HepG2 (cell line): Measurements from ENCODE around the gene SPON2. TPM values are rescaled to one million over a fixed set of nuclear protein-coding genes. Genes with fewer than 3 reads are reported as not detected.

Experiments used
- FOSL1 ChIP-seq: sonication (generic); formaldehyde crosslinking; IDR thresholded peaks from 2 replicates; pipeline ENCODE4 v1.9.0; 2021; ENCODE audit warnings: missing genetic modification reagents, borderline replicate concordance
- JUNB ChIP-seq: sonication (generic); formaldehyde crosslinking; IDR thresholded peaks from 2 replicates; pipeline ENCODE4 v1.8.0; 2022; ENCODE audit warnings: missing genetic modification reagents, mild to moderate bottlenecking, borderline replicate concordance
- KAT8 ChIP-seq: IDR thresholded peaks from 2 replicates; pipeline ENCODE4 v1.6.1; 2016; ENCODE audit warnings: missing genetic modification reagents, missing compliant biosample characterization
- NR1H2 ChIP-seq: sonication (generic); formaldehyde crosslinking; IDR thresholded peaks from 2 replicates; pipeline ENCODE4 v1.8.1; 2022; ENCODE audit warnings: low read depth, missing genetic modification reagents, borderline replicate concordance
- PHF21A ChIP-seq: sonication (generic); formaldehyde crosslinking; IDR thresholded peaks from 2 replicates; pipeline ENCODE4 v1.5.0; 2020; ENCODE audit warnings: mild to moderate bottlenecking, missing genetic modification reagents
- PRMT3 ChIP-seq: sonication (generic); formaldehyde crosslinking; IDR thresholded peaks from 2 replicates; pipeline ENCODE4 v1.8.1; 2022; ENCODE audit warnings: low read depth, mild to moderate bottlenecking, moderate library complexity, missing genetic modification reagents, borderline replicate concordance
- RBM22 ChIP-seq: fragments of 200-400 bp; formaldehyde crosslinking; optimal IDR thresholded peaks from 2 replicates; pipeline ENCODE3; 2017; ENCODE audit warnings: mild to moderate bottlenecking, low read length, moderate library complexity
- RFX3 ChIP-seq: IDR thresholded peaks from 2 replicates; pipeline ENCODE4 v1.6.1; 2016; ENCODE audit warnings: missing biosample characterization, missing genetic modification reagents
- RFXAP ChIP-seq: sonication (generic); formaldehyde crosslinking; IDR thresholded peaks from 2 replicates; pipeline ENCODE4 v1.4.0; 2020; ENCODE audit warnings: missing genetic modification reagents, borderline replicate concordance
- SNAPC2 ChIP-seq: sonication (generic); formaldehyde crosslinking; IDR thresholded peaks from 2 replicates; pipeline ENCODE4 v1.8.1; 2022; ENCODE audit warnings: mild to moderate bottlenecking, missing genetic modification reagents
- TFAP4 ChIP-seq: sonication (generic); IDR thresholded peaks from 2 replicates; pipeline ENCODE4 v1.6.1; 2016; ENCODE audit warnings: low read depth, borderline replicate concordance
- TRAFD1 ChIP-seq: sonication (generic); formaldehyde crosslinking; IDR thresholded peaks from 2 replicates; pipeline ENCODE4 v1.5.1; 2020; ENCODE audit warnings: missing genetic modification reagents, mild to moderate bottlenecking, borderline replicate concordance
- ZNF12 ChIP-seq: sonication (generic); formaldehyde crosslinking; IDR thresholded peaks from 2 replicates; pipeline ENCODE4 v1.5.0; 2020; ENCODE audit warnings: missing genetic modification reagents
- ZNF251 ChIP-seq: sonication (generic); formaldehyde crosslinking; IDR thresholded peaks from 2 replicates; pipeline ENCODE4 v1.9.0; 2021; ENCODE audit warnings: mild to moderate bottlenecking, missing genetic modification reagents
- ZNF282 ChIP-seq: fragments of 450-650 bp; IDR thresholded peaks from 2 replicates; pipeline ENCODE4 v1.6.1; 2018; ENCODE audit not compliant: partially characterized antibody
- ZNF296 ChIP-seq: sonication (generic); formaldehyde crosslinking; conservative IDR thresholded peaks from 2 replicates; pipeline ENCODE4 v1.5.0; 2020; ENCODE audit warnings: mild to moderate bottlenecking, missing genetic modification reagents
- ZNF30 ChIP-seq: sonication (generic); formaldehyde crosslinking; IDR thresholded peaks from 2 replicates; pipeline ENCODE4 v1.5.0; 2020; ENCODE audit warnings: mild to moderate bottlenecking, missing genetic modification reagents
- ZNF441 ChIP-seq: sonication (generic); formaldehyde crosslinking; IDR thresholded peaks from 2 replicates; pipeline ENCODE4 v1.7.0; 2021; ENCODE audit warnings: missing genetic modification reagents, borderline replicate concordance
- ZNF747 ChIP-seq: sonication (generic); formaldehyde crosslinking; IDR thresholded peaks from 2 replicates; pipeline ENCODE4 v1.8.1; 2023; ENCODE audit warnings: missing genetic modification reagents, mild to moderate bottlenecking, borderline replicate concordance
- ZNF841 ChIP-seq: sonication (generic); formaldehyde crosslinking; IDR thresholded peaks from 2 replicates; pipeline ENCODE4 v1.8.1; 2023; ENCODE audit warnings: missing genetic modification reagents, borderline replicate concordance
- ZNF850 ChIP-seq: sonication (generic); formaldehyde crosslinking; conservative IDR thresholded peaks from 2 replicates; pipeline ENCODE4 v1.9.0; 2021; ENCODE audit warnings: mild to moderate bottlenecking, missing genetic modification reagents
- ZNF879 ChIP-seq: sonication (generic); formaldehyde crosslinking; IDR thresholded peaks from 2 replicates; pipeline ENCODE4 v1.8.1; 2023; ENCODE audit warnings: missing genetic modification reagents
- ZSCAN25 ChIP-seq: sonication (generic); formaldehyde crosslinking; IDR thresholded peaks from 2 replicates; pipeline ENCODE4 v1.8.0; 2022; ENCODE audit warnings: mild to moderate bottlenecking, missing genetic modification reagents
- polyA plus RNA-seq, 8 experiments: library from polyadenylated mRNA; depleted of rRNA in 3 of 8; stranded (reverse) in 7 of 8; unstranded in 1 of 8; fragments of >200 nt; fragmentation: Illumina TruSeq in 4 of 8; extraction: Trizol in 4 of 8; gene quantifications; 2 replicates each; pipeline versions ENCODE4 v1.2.1 to v1.2.3, GENCODE V29; 2011 to 2016; ENCODE audit warnings: low read depth in 4 of 8, missing spikeins in 1 of 8, mixed read lengths in 1 of 8; ENCODE audit not compliant: insufficient read depth in 1 of 8
- total RNA-seq, 5 experiments: library from RNA; depleted of rRNA; stranded (reverse); fragments of >200 nt; fragmentation: Illumina TruSeq; extraction: Trizol; gene quantifications; 2 replicates each; pipeline ENCODE4 v1.2.3, GENCODE V29; 2016; ENCODE audit warnings: low read depth in 1 of 5
- TF ChIP-seq, protein P1 (sequence below): IDR thresholded peaks from 2 replicates; pipeline ENCODE4 v1.6.1; 2012; ENCODE audit warnings: inconsistent platforms
- TF ChIP-seq, protein P2 (sequence below), 2 experiments: fragments of 450-650 bp in 1 of 2; sonication (generic) in 1 of 2; formaldehyde crosslinking; IDR thresholded peaks; 2 replicates each; pipeline versions ENCODE4 v1.5.0 to v1.8.0; 2020 to 2022; ENCODE audit warnings: mild to moderate bottlenecking in 1 of 2, missing genetic modification reagents in 1 of 2
- TF ChIP-seq, protein P3 (sequence below): sonication (generic); formaldehyde crosslinking; IDR thresholded peaks from 2 replicates; pipeline ENCODE4 v1.8.1; 2023; ENCODE audit warnings: missing genetic modification reagents, inconsistent platforms, borderline replicate concordance

Gene SPON2
- total and polyA plus RNA-seq, 2 of the 13 experiments (the other 11 are each of a cell fraction or from before 2014, with no cell fraction given): 17.4 to 55.2 TPM

DNA sequence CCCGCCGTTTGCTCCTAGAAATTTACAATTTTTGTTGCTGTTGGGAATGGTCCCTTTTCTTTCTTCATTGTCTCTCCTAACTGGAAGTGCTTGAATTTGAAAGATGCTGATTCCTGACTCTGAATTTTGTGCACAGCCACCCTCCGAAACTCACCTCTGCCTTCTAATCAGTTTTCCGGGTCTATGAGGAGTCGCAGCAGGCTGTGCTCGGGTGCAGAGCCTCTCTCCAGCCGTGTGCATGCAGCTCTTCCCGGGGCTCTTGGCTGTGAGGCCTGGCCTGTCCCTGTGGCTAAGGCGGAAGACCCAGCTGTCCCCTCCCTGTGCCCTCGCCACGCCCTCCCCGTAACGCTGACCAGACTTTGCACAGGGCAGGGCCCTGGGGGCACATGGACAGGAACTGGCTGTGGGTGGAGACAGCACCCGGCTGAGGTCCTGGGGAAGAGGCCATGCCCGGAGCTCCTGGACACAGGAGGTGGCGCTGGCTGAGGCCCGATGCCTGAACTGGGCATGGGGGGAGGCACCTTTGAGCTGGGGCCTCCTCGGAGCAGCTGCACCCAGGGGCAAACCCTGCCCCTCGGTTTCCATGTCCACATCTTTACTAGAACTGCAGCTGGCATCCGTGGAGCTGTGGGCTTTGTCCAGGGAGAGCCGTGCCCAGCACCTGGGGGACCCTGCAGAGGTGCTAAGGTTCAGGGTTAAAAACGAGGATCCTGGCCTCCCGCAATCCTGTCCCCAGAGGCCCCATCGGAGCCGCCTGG, 32.6 kb upstream of the SPON2 start (continued):
- TF ChIP-seq JUNB (no peak), KAT8 (CRISPR knock-in tag) (peak; percentile 88), RFXAP (no peak), ZNF12 (CRISPR knock-in tag) (peak; percentile 36), ZNF747 (CRISPR knock-in tag) (peak; percentile 91), ZNF30 (CRISPR knock-in tag) (no peak; the same call in 1 of the 2 replicates), ZNF296 (CRISPR knock-in tag) (peak; percentile 98), PHF21A (CRISPR knock-in tag) (peak; percentile 82), ZNF441 (CRISPR knock-in tag) (peak; percentile 79; the same call in 1 of the 2 replicates), TRAFD1 (CRISPR knock-in tag) (no peak), SNAPC2 (0 out of 2 replicates have a peak, but pooled peaks have one; percentile 73), ZNF251 (CRISPR knock-in tag) (no peak), RFX3 (CRISPR knock-in tag) (peak; percentile 31; the same call in 1 of the 2 replicates), RBM22 (no peak), FOSL1 (no peak), ZSCAN25 (CRISPR knock-in tag) (peak; percentile 91), PRMT3 (no peak; the same call in 1 of the 2 replicates), ZNF282 (no peak), NR1H2 (peak; percentile 53; the same call in 1 of the 2 replicates), ZNF841 (CRISPR knock-in tag) (no peak), TFAP4 (peak; percentile 86; the same call in 1 of the 2 replicates), ZNF879 (CRISPR knock-in tag) (peak; percentile 79; the same call in 1 of the 2 replicates), ZNF850 (CRISPR knock-in tag) (no peak)
- TF ChIP-seq, protein P1, sequence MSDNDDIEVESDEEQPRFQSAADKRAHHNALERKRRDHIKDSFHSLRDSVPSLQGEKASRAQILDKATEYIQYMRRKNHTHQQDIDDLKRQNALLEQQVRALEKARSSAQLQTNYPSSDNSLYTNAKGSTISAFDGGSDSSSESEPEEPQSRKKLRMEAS: peak; percentile 95
- TF ChIP-seq, protein P2, sequence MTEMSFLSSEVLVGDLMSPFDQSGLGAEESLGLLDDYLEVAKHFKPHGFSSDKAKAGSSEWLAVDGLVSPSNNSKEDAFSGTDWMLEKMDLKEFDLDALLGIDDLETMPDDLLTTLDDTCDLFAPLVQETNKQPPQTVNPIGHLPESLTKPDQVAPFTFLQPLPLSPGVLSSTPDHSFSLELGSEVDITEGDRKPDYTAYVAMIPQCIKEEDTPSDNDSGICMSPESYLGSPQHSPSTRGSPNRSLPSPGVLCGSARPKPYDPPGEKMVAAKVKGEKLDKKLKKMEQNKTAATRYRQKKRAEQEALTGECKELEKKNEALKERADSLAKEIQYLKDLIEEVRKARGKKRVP (CRISPR knock-in tag; IDR thresholded peaks at IDR 0.05): peak in 1 of 2 experiments; percentile 72; a peak in 2 of 4 replicates
- TF ChIP-seq, protein P3, sequence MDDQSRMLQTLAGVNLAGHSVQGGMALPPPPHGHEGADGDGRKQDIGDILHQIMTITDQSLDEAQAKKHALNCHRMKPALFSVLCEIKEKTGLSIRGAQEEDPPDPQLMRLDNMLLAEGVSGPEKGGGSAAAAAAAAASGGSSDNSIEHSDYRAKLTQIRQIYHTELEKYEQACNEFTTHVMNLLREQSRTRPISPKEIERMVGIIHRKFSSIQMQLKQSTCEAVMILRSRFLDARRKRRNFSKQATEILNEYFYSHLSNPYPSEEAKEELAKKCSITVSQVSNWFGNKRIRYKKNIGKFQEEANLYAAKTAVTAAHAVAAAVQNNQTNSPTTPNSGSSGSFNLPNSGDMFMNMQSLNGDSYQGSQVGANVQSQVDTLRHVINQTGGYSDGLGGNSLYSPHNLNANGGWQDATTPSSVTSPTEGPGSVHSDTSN (CRISPR knock-in tag): peak; percentile 69; the same call in 1 of the 2 replicates
